CD4-positive, alpha-beta T cell treated with Interleukin-6 at 100 ng/mL for 8 hours (primary cell): ENCODE data around the gene SH3BP2.

ENCODE experiments used
- DNase-seq: peaks from one replicate; pipeline ENCODE4 v3.0.0-alpha.2; 2020; ENCODE audit warnings: mixed read lengths, low spot score

SH3BP2 gene

GRCh38 chr4:2878346-2878745, 85.5 kb downstream of the SH3BP2 start:
- DNase-seq, result no peak

- DNase-seq, result no peak
Observed at GRCh38 chr4:2879026-2879425, 86.1 kb downstream of the SH3BP2 start.

DNA sequence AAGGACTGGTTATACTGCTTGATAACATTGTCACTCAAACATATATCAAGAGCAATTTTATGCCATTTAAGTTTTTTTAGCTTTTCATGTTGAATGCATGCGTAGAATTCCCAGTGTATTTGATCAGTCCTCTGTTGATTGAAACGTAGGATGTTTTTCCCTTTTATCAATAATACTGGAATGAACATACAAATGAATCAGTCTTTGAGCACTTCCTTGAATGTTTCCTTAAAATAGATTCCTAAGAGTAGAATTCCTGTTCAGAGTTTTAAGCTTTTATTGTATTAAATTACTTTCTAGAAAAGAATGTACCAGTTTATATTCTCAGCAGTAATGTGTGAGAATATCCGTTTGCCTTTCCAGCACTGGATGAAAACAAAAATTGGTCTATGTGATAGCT, 88.5 kb downstream of the SH3BP2 start:
- no peak for DNase-seq

- no peak for DNase-seq
Observed at GRCh38 chr4:2882341-2882740, 89.5 kb downstream of the SH3BP2 start.

- DNase-seq, result no peak
Observed at GRCh38 chr4:2886161-2886560, 93.3 kb downstream of the SH3BP2 start.

DNA sequence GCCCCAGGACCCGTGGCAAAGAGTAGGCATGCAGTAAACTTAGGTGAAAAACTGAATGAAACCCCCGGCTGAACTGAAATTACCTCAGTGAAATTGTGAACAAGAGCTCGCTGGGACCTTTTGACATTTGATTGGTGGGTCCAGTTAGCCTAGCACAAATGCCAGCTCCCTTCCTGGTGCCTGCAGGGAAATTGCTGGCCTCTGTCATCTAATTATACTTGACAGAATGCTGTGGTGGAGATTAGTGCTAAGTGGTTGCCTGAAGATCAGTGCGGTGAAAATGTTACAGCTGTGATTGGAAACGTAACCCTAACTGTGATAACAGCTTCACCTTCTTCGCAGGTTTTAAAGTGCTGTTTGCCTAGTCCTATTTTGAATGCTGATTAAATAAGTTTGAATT, 93.7 kb downstream of the SH3BP2 start:
- DNase-seq, result no peak

DNA sequence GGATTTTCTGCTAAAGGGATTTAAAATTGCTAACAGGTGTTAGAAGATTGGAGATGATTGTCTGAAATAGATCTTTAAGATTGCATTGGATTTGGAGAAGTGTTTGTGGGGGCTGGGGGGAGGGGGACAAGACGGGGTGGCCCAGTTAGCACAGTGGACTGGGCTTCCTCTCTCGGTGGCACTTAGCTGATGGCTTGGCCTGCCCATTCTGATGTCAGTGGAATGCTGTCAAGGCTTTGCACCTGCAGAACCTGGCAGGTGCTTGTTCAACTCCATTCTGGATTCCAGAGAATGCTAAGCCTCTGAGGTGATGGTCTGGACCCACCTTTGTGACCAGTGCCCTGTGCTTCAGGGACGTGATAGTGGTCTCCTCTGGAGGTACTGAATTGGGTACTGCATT, 94.5 kb downstream of the SH3BP2 start:
- DNase-seq, result no peak

GRCh38 chr4:2888886-2889285, 96.0 kb downstream of the SH3BP2 start:
- DNase-seq, result no peak
